D341Med (cell line): Measurements from ENCODE around the gene NF1.
"Not testable (repeated sequence)": the region's sequence is repeated elsewhere in the genome, so short reads cannot be mapped to it uniquely, and the experiment has no call there.

Experiments
- DNase-seq: peaks from one replicate; pipeline ENCODE4 v3.0.0; 2012; ENCODE audit warnings: low spot score

NF1 gene

DNA sequence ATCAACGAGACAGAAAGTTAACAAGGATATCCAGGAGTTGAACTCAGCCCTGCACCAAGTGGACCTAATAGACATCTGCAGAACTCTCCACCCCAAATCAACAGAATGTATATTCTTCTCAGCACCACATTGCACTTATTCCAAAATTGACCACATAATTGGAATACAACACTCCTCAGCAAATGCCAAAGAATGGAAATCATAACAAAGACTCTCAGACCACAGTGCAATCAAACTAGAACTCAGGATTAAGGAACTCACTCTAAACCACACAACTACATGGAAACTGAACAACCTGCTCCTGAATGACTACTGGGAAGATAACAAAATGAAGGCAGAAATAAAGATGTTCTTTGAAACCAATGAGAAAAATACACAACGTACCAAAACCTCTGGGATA is 84.2 kb downstream of the NF1 start:
- DNase-seq: not testable (repeated sequence)

- DNase-seq: no peak
These were observed 100.5 kb downstream of the NF1 start for GRCh38 chr17:31195305-31195704.

- DNase-seq: no peak
These were observed 103.2 kb downstream of the NF1 start for GRCh38 chr17:31198026-31198425.

DNA sequence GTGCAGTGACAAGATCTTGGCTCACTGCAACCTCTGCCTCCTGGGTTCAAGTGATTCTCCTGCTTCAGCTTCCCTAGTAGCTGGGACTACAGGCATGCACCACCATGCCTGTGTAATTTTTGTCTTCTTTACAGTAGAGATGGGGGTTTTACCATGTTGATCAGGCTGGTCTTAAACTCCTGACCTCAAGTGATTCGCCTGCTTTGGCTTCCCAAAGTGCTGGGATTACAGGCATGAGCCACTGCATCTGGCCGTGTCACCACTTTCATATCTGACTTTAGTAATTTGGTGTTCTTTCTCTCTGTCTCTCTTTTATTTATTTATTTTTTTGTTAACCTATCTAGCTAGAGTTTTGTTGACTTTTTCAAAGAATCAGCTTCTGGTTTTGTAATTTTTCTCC is 103.9 kb downstream of the NF1 start:
- DNase-seq: not testable (repeated sequence)

DNA sequence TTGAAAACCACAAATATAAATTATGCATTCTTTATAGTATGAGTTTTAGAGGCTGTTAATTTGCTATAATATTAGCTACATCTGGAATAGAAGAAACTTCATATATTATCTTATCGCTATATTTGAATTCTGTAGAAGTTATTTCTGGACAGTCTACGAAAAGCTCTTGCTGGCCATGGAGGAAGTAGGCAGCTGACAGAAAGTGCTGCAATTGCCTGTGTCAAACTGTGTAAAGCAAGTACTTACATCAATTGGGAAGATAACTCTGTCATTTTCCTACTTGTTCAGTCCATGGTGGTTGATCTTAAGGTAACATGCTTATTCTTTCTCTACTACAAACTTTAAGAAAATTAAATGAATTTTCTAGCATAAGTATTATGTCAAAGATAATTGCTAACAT is 105.5 kb downstream of the NF1 start:
- no peak for DNase-seq

DNA sequence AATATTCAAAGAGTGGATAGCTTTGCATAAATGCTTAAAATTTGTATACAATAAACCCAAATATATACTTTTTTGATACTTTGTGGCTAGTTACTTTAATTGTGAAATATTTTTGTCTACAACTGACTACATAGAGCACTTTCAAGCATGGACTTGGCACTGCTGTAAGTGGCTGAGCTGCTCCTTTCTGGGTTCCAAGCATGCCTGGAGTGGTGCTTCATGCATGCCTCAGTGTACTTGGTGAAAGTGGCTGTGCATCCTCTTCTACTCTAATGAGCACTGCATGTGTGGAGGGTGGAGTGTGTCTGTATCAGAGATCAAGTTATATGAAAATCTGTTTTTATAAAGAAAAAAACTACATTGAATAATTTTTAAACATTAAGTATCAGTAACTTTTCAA is 108.2 kb downstream of the NF1 start:
- DNase-seq: no peak

GRCh38 chr17:31211352-31212012 is 116.7 kb downstream of the NF1 start:
- no peak for DNase-seq

- DNase-seq: no peak
These were observed 121.4 kb downstream of the NF1 start for GRCh38 chr17:31216031-31216751.

DNA sequence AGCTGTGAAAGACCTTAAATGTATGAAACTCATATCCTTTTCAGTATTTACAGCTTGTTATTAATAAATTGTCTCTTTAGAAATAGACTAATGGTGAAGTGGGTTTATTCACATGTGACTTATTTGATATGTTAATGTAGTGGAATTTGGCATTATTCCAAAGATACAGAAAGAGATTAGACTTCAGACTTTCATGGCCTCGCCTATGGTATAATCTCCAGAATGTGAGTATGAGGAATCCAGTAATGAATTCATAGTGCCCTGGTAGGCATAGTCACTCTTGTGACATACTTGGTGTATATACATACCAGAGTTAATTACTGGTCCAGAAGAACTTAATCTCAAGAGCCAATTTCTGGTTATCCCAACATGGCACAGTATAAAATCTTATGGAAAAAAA is 129.6 kb downstream of the NF1 start:
- no peak for DNase-seq

DNA sequence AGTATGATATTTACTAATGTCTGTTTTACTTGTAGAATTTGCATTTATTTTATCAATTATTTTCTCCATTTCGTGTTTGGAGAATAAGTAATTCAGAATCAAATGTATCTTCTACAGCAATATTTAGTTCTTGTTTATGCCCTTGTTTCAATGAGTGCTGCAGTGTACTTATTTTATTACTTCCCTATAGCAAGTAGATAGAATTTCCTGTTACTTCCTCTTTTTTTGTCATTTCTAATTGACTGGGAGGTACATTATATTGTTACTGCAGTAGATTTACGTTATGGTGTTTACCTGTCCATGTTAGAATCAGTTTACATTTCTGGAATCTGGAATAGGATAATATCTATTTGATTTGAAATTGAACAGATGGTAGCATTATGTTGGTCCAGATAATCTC is 131.1 kb downstream of the NF1 start:
- DNase-seq: no peak

GRCh38 chr17:31226373-31226772 is 131.6 kb downstream of the NF1 start:
- no peak for DNase-seq

- DNase-seq: no peak
These were observed 132.2 kb downstream of the NF1 start for GRCh38 chr17:31226950-31227349.

DNA sequence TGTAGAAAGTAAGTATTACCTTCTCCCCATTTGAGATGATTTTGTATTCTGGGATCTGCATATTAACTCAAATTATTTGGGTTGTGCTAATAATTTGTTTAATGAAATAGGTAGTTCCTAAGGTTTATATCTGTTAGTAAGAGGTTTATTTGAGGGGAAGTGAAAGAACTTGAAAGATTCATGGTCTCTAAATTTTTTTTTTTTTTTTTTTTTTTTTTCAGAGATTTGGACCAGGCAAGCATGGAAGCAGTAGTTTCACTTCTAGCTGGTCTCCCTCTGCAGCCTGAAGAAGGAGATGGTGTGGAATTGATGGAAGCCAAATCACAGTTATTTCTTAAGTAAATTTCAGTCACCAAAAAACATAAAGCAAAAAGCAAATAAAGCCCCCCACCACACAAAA is 137.1 kb downstream of the NF1 start:
- DNase-seq: no peak

DNA sequence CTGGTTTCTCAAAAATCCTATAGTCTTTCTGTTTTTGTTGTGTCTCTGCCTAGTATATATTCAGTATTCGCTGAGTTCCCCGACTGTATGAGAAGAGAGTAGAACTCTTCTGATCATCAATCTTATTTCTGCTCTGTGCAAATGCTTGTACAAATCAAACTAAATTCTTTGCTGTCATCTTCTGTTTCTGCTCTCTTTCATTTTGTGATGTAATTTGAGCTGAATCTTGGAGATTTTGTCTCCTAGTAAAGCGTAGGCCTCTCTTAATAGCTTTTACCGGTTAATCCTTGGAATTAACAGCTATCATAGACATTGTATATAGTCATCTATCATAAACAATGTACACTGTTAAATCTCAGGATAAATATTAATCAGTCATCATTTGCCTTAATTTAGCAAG is 140.3 kb downstream of the NF1 start:
- DNase-seq: no peak

DNA sequence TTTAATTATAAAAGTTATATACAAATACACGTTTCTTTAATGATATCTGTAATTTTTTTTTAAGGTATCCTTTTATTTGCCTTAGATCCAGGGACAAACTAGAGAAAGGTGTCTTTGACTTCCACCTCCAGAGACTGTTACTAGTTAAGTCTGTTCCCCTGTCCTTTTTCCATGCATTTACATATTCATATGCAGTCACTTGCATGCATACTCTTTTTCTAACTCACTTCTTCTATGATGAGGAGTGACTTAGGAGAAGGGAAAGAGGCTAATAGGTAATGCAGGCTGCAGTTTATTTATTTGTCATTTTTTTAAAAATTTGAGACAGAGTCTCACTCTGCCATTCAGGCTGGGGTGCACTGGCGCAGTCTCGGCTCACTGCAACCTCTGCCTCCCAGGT is 141.4 kb downstream of the NF1 start:
- DNase-seq: no peak

GRCh38 chr17:31236712-31237111 is 141.9 kb downstream of the NF1 start:
- DNase-seq: no peak

- no peak for DNase-seq
These were observed 146.3 kb downstream of the NF1 start for GRCh38 chr17:31241116-31241515.

GRCh38 chr17:31248986-31249834 is 154.4 kb downstream of the NF1 start:
- no peak for DNase-seq

GRCh38 chr17:31249835-31250141 is 155.0 kb downstream of the NF1 start:
- no peak for DNase-seq

GRCh38 chr17:31250229-31250628 is 155.5 kb downstream of the NF1 start:
- DNase-seq: no peak

DNA sequence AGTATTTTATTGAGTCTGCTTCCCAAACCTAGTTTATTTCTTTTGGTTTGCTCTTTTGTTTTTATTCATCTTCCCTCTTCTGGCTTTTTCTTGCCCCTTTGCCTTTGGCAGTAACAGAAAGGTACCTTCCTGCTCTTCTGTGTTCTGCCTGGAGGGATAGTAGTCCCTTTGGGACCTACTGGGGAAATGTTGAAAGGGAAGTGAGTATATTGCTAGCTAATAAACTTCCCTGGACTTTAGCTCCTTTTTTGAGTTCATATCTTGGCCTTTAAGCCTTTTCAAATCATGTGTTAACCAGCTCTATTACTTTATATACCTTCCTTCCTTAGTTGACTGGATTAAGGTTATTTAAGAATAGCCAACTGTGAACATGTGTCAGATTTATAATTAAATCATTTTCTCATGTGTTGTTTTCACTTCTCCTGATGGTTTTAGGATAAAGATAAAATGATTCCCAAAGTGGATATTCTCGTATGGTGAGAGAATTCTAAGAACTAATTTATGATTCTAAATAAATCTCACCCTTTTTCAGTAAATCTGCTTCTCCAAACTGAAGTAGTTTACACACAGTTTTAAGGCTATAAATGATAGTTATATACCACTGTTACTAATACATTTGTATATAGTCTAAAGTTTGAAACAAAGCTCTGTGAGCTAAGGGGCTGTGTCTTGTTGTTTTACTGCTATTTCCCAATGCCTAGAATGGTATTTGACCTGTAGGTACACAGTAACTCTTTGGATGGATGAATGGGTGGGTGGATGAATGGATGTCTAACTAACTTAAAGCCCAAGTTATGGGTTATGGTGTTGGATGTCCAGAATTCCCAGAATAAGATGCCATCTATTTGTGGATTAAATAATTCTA is 156.6 kb downstream of the NF1 start:
- DNase-seq: no peak

GRCh38 chr17:31251970-31252328 is 157.2 kb downstream of the NF1 start:
- no peak for DNase-seq
